B cell (primary cell): ENCODE data around the gene HS6ST3.

Experiments used
- EZH2 ChIP-seq: IDR thresholded peaks from 2 replicates; pipeline ENCODE4 v1.6.1; 2012; ENCODE audit warnings: borderline replicate concordance, low read depth, mild to moderate bottlenecking, moderate library complexity, low read length; ENCODE audit not compliant: insufficient read depth, poor library complexity, severe bottlenecking
- TF ChIP-seq, protein P1 (sequence below): fragments of 200-600 bp; IDR thresholded peaks from one replicate; pipeline ENCODE4 v1.8.0; 2022; ENCODE audit warnings: antibody characterized with exemption, mild to moderate bottlenecking

DNA sequence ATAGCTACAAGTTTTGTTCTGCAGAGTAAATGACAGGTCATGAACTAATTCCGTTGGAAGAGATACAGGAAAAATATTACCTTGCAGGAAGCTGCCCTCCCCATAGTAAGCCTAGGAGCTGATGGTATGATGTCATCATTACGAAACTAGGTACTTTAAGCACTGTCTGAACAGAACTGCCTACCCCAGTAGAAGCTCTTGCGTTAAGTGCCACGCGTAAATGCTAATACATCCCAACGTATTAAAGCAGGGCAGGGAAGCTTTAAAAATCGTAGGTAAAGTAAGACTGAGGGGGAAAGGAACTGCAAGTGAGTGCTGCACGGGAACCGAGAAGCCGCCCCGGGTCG is 37.3 kb upstream of the HS6ST3 start:
- TF ChIP-seq, protein P1, sequence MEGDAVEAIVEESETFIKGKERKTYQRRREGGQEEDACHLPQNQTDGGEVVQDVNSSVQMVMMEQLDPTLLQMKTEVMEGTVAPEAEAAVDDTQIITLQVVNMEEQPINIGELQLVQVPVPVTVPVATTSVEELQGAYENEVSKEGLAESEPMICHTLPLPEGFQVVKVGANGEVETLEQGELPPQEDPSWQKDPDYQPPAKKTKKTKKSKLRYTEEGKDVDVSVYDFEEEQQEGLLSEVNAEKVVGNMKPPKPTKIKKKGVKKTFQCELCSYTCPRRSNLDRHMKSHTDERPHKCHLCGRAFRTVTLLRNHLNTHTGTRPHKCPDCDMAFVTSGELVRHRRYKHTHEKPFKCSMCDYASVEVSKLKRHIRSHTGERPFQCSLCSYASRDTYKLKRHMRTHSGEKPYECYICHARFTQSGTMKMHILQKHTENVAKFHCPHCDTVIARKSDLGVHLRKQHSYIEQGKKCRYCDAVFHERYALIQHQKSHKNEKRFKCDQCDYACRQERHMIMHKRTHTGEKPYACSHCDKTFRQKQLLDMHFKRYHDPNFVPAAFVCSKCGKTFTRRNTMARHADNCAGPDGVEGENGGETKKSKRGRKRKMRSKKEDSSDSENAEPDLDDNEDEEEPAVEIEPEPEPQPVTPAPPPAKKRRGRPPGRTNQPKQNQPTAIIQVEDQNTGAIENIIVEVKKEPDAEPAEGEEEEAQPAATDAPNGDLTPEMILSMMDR, result no peak
- no peak for TF ChIP-seq EZH2
